ENCODE results near the gene LYRM2. TPM values are rescaled to one million over a fixed set of nuclear protein-coding genes. Genes with fewer than 3 reads are reported as not detected.

Gene LYRM2
- total and polyA plus RNA-seq, 2 of the 8 experiments (the other 6 are each of a cell fraction or from before 2014, with no cell fraction given) = 7.3 to 25.7 TPM

- TF ChIP-seq CHD7 (IDR thresholded peaks at IDR 0.05; ENCODE audit: insufficient replicate concordance, low read length) (no peak), CEBPB (IDR thresholded peaks at IDR 0.05; ENCODE audit: low read depth, low read length) (no peak), NRF1 (IDR thresholded peaks at IDR 0.05; ENCODE audit: low read depth, low read length) (no peak), JUN (IDR thresholded peaks at IDR 0.05; ENCODE audit: low read depth, low read length) (no peak), BRCA1 (IDR thresholded peaks at IDR 0.05; ENCODE audit: low read depth, low read length) (no peak), POLR2AphosphoS5 (IDR thresholded peaks at IDR 0.05; ENCODE audit: low read depth, low read length) (no peak), RBBP5 (IDR thresholded peaks at IDR 0.05; ENCODE audit: borderline replicate concordance, low read depth, low read length) (no peak), MAFK (IDR thresholded peaks at IDR 0.05; ENCODE audit: low read depth, low read length) (no peak), CTBP2 (IDR thresholded peaks at IDR 0.05; ENCODE audit: borderline replicate concordance, insufficient read depth, insufficient read length, low read length) (no peak), JUND (IDR thresholded peaks at IDR 0.05; ENCODE audit: low read length) (no peak), GABPA (IDR thresholded peaks at IDR 0.05; ENCODE audit: borderline replicate concordance, insufficient read depth, low read length) (no peak), EP300 (IDR thresholded peaks at IDR 0.05; ENCODE audit: borderline replicate concordance in 1 of 2, low read depth in 2 of 2, low read length in 2 of 2) (no peak)
These were observed 112.0 kb downstream of the LYRM2 start (continued) for GRCh38 chr6:89526563-89526869.
